ENCODE measurements around the gene KIF26A.
"Not testable (repeated sequence)": the region's sequence is repeated elsewhere in the genome, so short reads cannot be mapped to it uniquely, and the experiment has no call there.

KIF26A gene

DNA sequence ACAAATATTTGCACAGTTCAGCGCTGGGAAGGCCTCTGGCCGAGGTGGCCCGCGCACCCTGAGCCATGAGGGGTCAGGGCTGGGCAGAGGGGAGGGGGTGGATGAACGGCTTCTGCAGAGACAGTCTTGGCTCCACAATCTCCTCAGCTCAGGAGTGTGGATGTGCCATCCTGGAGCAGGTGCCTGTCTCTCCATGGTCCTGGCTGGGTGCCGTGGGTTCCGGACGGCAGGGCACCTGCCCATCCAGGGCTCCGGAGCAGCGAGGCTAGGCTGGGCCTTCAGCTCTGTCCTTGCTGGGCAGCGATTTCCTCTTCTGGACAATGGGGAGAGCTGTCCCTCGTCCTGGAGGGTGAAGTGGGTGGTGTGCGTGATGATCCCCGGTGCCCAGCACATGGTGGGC, 55.6 kb downstream of the KIF26A start:
- no peak for DNase-seq (ENCODE audit: low read depth)

DNA sequence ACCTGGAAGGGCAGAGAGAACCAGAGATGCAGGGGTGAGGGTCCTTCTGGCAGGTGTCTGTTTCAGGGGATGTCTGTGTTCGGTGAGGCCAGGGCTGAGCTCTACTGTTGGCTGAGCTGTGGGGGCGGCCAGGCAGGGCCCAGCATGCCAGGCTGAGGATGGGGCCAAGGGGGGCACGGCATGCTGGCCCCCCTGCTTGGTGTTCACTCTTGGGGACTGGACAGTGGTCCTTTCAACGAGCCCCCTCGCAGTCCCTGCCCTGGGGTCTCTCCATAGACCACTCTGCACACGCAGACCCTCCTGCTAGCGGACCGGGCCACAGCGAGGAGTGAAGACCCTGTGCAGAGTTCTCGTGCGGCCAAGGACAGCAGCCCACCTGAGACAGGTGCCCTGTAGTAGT, 56.3 kb downstream of the KIF26A start:
- no peak for DNase-seq (ENCODE audit: low read depth)

DNA sequence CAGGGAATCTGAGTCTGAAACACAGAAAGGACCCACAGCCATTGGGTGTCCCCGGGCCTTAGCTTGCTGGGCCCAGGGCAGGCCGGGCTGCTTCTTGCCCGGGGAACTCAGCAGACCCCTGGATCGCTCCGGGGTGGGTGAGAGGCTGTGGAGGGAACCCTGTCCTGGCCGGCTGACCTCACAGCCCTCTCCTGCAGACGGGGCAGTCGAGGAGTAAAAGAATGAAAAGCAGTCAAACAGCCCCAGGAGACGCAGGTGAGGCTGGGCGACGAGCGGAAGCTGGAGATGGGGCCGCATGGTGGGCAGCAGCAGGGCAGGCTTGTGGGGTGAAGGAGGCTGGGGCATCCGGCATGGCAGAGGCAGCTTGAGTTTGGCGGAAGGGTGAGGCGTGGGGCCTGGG, 57.0 kb downstream of the KIF26A start:
- no peak for DNase-seq (ENCODE audit: low read depth)

DNA sequence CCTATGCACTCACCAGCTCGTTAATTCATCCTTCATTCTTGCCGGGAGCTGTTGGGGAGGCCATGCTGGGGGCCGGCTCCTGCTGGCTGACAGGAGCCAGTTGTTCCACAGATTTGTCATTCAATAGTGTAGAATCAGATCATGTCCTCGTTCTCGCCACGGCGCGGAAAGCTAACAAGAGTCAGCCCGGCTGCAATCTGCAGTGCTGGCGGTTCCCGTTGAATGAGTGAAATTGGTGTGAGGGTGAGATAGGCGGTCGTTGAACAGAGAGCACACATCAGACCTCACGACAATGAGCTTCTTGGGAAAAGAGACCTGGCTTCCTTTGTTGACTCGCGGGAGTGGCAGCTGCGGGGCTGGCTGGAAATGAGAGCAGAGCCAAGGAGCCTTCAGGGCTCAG, 57.5 kb downstream of the KIF26A start:
- DNase-seq (ENCODE audit: low read depth), result no peak

DNA sequence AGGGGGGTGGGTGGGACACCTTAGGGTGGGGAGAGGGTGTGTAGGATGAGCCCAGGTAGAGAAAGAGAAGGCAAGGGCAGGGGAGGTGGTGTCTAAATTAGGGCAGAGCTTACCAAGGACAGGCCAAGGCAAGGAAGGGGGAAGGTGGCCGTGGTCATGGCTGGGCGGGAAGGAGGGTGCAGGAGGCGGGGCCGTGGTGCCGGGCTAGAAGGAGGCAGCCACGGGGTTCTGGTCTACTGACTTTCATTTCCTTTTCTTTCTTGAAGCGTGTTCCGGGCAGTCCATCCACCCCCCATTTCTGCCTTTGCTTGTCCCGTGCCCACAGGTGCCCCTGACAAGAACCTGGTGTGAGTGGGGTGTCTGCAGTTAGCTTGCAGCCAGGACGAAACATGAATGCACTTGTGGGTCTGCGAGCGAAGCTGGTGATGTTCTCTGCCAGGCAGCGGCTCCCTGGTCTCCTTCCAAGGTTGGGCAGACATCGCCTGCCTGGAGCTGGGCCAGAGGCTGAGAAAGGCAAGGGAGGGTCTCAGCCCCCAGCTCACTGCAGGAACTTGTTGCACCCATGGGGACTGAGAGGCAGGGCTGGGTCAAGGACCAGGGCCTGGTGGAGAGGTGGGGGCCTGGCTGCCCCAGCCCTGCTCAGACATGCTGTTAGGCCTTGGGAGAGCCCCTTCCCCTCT, 58.2 kb downstream of the KIF26A start:
- no peak for DNase-seq (ENCODE audit: low read depth)

DNA sequence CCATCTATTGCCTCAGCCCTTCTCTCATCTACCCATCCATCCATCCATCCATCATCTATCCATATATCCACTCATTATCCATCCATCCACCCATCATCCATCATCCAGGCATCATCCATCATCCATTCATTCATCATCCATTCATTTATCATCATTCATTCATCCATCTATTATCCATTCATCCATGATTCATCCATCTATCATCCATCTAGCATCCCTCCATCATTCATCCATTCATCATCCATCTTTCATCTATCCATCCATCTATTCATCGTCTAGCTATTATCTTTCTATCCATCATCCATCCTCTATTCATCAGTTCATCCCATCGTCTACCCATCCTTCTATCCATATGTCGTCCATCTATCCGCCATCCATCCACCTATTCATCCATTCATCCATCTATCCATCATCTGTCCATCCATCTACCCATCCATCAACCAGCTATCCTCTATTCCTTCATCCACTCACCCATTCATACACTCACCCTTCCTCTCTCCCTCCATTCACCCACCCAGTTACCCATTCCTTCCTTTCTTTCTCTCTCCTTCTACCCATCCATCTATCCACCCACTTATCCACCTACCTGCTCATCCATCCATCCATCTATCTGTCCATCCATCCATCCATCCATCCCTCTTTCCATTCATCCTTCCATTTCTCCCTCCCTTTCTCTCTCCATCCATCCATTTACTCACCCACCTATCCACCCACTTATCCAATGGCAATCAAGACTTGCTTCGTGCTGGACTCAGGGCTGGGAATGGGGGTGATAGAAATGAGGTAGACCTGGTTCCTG, 59.3 kb downstream of the KIF26A start:
- DNase-seq (ENCODE audit: low read depth), result no peak

DNA sequence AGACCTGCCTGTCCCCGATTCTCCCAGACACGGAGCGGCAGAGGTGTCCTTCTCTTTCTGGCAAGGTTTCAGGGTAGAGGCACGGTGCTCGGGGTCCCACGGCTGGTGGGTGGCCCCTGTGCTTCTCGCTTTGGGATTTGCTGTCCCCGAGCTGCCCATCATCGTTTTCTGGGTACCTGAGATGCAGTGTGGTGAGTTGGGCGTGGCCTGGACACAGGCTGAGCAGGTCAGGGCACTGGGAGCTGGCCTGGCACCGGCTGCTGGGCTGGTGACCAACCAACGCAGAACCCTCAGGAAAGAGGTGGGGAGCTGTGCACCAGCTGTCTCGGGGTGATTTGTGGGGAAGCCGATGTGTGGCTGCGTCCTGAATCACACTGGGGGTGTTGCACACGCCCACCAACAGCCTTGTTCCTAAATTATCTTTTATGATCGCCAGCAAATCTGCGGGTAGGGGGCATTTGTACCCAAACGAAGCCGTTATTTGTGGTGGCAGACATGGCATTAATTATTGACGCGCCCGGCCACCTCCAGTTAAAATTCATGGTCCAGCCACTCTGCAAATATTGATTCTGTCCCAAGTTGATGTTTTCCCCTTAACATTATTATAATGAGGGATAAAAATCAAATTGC, 61.0 kb downstream of the KIF26A start:
- no peak for DNase-seq (ENCODE audit: low read depth)

DNA sequence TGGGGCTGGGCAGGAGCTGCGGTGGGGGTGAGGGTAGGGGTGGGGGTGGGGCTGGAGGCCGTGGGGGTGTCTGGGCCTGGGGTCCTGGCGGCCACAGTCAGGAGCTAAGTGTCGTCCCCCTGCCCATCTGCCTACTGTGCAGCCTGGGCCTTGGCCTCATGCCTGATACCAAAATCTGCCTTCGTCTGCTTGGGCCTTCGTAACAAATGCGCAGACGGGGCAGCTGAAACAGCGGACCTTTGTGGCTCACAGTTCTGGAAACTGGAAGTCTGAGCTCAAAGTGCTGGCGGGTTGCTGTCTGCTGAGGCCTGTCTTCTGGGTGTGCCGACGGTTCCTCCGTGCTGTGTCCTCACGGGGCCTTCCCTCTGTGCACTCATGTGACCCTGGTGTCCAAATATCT, 61.7 kb downstream of the KIF26A start:
- DNase-seq (ENCODE audit: low read depth), result no peak

DNA sequence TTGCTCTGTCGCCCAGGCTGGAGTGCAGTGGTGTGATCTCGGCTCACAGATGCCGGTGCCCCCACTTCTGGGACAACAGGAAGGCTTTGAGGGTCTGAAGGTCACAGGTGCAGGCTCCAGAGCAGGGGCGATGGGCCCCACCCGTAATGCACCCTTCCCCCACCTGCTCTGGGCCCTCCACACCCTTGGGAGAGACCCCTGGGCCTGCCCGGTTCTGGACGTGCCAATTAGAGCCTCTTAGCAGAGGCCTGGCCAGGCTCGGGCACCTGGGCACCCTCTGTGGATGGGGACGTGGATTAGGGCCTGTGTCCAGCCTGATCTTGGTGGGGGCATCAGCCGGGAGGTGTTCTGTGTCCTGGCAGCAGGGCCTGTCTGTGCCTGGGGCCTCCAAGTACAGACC, 62.2 kb downstream of the KIF26A start:
- no peak for DNase-seq (ENCODE audit: low read depth)

DNA sequence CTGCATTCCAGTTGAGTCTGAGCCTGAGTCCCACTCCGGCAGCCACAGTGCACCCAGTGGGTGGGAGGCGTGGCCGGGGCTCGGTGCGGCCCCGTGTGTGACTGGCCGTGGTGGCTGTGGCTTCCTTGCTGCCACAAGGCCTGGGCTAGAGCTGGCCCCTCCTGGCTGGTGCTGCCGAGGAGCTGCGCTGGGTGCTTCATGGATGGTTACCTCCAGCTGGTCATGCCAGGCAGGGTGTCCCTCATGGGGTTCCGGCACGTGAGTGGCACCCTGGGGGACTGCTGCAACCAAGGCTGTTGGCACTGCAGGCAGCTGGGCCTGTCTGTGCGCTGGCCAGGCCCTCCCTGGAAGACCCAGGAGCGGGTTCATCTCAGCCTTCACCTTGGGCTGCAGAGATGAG, 62.7 kb downstream of the KIF26A start:
- no peak for DNase-seq (ENCODE audit: low read depth)

DNA sequence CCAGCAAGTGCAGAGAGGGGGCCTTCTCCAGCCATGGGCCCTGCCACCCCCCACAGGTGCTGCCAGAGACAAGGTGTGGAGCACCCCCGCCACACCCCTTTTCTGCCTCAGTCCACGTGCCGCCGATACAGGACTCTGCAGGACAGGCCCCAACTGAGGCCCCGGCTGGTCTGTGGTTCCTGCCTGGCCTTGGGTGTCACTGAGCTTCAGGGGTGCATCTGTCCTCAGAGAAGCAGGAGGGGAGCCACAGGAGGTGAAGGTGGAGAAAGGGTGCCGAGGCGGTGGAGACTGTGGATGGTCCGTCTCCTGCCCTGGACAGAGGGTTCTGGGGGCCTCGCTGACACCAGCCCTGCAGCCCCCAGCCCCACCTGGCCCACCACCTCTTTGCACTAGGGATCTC, 63.1 kb downstream of the KIF26A start:
- no peak for DNase-seq (ENCODE audit: low read depth)

DNA sequence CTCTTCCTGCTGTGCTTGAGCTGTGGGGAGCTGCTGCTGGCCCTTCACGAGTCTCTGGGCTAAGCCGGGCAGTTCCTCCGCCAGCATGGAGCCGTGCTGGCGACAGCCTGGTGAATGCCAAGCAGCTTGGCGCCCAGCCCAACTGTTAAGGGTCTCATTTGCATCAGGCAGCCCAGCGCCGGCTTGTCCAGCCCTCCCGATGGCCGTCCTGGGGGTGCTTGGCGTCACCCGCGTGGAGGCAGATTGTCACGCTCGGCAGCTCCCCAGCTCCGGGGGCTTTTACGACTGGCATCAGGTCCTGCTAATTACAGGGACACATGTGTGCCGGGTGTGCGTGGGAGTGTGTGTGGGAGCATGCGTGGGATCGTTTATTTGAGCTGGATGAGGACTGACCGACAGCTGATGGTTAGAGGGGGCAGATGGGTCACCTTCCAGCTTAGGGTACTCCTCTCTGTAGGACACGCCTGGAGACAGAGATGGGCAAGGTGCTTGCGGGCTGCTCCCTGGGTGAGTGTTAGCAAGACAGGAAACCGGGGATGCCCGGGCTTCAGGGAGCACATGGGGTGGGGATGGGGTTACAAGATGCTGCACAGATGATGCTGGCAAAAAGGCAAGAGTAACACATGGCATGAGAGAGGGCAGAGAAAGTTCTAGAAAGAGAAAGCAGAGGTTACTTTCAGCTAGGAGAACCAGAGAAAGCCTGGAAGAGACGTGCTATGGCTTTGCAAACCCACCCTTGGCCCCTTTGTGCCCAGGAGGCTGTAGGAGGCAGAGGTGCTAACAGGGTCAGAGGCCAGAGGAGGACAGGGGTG, 64.1 kb downstream of the KIF26A start:
- no peak for DNase-seq (ENCODE audit: low read depth)

DNA sequence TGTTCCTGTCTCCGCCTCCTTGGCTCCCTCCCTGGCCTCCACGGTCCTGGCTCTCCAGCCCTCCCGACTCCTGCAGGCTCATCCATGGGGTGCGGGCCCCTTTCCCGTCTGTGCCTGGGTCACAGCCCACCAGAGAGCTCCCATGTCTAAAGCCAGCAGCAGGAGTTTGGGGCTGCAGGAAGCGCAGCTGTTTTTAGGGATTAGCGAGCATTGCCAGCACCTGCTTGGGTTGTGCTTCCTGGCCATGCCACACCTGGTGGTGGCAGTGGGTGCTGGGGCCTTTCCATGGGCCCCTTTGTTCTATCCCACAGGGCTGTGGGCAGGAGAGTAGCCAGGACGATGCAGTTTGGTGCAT, 64.7 kb downstream of the KIF26A start:
- DNase-seq (ENCODE audit: low read depth), result no peak

DNA sequence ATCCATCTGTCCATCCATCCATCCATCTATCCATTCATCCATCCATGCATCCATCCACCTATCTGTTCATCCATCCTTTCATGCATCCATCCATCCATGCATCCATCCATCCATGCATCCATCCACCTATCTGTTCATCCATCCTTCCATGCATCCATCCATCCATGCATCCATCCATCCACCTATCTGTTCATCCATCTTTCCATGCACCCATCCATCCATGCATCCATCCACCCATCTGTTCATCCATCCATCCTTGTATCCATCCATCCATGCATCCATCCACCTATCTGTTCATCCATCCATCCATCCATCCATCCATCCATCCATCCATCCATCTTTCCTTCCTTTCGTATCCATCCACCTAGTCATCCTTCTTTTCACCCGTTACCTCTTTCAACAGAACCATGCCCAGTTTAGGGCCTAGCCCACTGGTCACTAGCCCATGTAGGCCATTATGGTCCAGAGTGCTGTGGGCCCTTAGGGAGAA, 66.3 kb downstream of the KIF26A start:
- no peak for DNase-seq (ENCODE audit: low read depth)

DNA sequence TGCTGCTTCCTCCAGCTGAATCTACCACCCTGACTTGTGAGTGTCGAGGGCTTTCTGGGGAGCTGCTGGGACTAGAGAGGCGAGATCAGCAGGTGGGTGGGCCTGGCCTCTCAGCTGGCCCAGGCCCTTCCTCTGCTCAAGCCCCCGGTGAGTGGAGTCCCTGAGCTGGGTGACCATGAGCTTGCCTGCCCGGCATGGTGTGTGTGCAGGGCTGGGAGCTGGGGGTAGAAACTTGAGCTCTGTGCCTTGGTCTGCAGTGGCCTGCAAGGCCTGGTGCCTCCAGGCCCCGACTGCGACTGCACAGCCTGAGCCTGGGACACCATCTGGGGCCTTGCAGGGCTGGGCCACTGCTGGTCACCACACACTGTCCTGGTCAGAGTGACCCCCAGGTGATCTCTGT, 67.4 kb downstream of the KIF26A start:
- DNase-seq (ENCODE audit: low read depth), result no peak

DNA sequence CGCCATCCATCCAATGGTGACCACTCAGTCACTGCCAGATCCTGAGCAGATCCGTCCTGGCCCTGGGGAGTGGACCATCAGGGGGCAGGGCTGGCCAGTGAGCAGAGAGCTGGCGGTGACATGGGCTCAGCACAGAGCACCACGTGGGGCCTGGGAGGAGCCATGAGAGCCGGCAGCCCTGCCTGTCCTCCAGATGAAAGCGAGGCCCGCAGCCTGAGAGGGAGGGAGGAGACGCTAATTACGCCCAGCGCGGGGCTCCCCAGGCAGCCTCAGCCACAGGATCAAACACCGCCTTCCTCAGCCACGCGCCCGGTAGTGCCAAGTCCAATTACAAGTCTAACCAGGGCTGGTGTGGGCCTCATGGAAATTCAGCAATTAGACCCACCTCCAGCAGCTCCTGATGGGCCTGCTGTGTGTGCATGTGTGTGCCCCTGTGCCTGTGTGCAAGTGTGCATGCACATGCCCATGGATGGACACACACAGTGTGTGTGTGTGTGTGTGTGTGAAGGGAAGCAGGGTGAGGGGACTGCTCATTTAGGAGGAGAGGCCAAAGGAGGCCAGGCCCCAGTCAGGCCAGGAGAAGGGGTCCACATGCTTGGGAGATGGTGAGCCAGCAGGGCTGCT, 68.0 kb downstream of the KIF26A start:
- no peak for DNase-seq (ENCODE audit: low read depth)

DNA sequence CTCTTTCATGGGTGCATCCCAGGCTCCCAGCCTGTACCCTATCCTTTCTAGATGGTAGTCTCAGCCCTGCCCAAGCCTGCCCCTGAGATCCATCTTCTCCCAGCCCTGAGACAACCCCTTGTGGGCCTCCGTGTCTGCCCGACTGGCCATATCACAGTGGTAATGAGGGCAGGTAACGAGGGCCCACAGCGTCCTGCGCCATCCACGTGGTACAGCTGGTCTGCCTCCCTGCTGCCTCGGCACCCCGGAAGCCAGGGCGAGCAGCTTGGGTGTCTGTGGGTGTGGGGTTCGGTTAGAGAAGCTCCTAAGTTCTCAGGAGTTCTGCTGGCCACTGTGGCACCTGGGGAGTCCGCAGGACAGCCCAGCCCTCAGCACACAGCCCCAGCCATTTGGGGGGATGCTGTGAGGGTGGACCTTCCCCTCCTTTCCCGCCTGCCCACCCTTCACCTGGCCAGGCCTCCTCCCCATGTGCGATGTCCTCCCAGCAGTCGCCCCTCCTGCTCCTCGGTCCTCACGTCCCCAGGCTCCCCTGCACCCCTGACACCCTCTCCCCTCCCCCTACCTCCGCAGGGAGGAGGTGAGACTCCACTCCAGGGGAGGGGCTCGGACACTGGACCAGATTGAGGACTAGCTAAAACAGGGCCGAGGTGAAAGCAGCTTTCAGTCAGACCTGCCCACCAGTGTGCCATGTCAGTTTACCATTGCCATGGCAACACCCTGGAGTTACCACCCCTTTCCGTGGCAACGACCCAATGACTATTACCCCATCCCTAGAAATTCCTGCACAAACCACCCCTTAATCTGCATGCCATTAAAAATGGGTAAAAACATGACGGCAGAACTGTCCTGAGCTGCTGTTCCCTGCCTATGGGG, 69.0 kb downstream of the KIF26A start:
- DNase-seq (ENCODE audit: low read depth), result no peak

DNA sequence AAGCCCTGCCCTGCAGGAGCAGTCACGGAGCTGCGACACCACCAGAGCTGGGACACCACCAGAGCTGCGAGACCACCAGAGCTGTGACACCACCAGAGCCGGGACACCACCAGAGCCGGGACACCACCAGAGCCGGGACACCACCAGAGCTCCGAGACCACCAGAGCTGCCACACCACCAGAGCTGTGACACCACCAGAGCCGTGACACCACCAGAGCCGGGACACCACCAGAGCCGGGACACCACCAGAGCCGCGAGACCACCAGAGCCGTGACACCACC, 69.6 kb downstream of the KIF26A start:
- DNase-seq (ENCODE audit: low read depth), result not testable (repeated sequence)

DNA sequence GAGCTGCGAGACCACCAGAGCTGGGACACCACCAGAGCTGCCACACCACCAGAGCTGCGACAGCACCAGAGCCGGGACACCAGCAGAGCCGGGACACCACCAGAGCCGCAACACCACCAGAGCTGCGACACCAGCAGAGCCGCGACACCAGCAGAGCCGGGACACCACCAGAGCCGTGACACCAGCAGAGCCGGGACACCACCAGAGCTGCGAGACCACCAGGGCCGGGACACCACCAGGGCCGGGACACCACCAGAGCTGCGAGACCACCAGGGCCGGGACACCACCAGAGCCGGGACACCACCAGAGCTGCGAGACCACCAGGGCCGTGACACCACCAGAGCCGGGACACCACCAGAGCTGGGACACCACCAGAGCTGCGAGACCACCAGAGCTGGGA, 69.9 kb downstream of the KIF26A start:
- not testable (repeated sequence) for DNase-seq (ENCODE audit: low read depth)

DNA sequence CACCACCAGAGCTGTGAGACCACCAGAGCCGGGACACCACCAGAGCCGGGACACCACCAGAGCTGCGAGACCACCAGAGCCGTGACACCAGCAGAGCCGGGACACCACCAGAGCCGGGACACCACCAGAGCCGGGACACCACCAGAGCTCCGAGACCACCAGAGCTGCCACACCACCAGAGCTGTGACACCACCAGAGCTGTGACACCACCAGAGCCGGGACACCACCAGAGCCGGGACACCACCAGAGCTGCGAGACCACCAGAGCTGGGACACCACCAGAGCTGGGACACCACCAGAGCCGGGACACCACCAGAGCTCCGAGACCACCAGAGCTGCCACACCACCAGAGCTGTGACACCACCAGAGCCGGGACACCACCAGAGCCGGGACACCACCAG, 70.7 kb downstream of the KIF26A start:
- not testable (repeated sequence) for DNase-seq (ENCODE audit: low read depth)
